ENCODE measurements around the gene RFPL1.

The RFPL1 gene

GRCh38 chr22:29443861-29444792, 5.7 kb downstream of the RFPL1 start:
- FAIRE-seq = no peak

- FAIRE-seq = no peak
Measured at GRCh38 chr22:29445508-29445907, 7.1 kb downstream of the RFPL1 start.

DNA sequence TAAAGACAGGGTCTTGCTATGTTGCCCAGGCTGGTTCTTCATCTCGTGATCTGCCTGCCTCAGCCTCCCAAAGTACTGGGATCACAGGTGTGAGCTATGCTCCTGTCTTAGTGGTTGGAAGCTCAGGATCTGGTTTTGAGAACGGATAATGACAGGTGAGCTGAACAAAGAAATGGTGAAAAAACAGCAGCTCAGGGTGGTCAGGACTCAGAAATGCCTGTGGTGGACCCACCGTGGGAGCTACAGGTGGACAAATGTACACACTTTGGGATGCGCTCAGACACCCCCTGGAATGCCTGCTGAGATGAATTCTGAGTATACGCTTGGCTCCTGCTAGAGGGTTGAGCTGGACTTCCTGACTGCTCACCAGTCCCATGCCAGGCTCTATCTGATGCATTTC, 9.5 kb downstream of the RFPL1 start:
- FAIRE-seq = no peak

- FAIRE-seq = no peak
Measured at GRCh38 chr22:29449296-29449875, 11.0 kb downstream of the RFPL1 start.

DNA sequence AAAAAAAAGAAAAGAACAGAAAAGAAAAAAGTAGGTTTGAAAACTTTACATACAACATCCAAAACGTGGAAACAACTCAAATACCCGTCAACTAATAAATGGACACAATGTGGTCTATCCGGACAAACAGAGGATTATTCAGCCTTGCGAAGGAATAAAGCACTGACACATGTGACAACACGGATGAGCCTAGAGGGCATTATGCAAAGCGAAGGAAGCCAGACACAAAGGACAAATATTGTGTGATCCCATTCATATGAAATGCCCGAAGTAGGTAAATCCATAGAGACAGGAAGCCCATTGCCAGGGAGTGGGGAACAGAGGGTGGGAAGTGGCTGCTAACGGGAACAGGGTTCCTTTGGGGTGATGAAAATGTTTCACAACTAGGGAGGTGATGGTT, 11.8 kb downstream of the RFPL1 start:
- FAIRE-seq = no peak

GRCh38 chr22:29451863-29452262, 13.5 kb downstream of the RFPL1 start:
- no peak for FAIRE-seq

DNA sequence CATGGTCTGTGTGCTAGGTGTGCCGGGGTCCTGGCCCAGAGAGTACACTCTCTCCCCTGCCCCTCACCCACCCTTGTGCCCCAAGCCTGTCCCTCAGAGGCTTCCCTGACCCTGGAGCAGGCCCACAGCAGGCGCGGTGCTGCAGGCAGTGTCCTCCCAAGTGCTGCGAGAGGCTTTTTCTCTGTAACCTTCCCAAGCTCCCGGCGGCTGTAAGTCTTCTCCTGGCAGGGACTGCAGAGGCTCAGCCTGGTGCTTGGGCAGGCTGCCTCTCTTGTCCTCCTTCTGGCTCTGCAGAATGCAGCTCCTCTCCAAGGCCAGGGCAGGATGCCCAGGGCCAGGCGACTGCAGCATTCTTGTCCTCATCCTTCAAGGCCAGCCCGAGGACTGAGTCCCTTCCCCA, 15.9 kb downstream of the RFPL1 start:
- no peak for FAIRE-seq

DNA sequence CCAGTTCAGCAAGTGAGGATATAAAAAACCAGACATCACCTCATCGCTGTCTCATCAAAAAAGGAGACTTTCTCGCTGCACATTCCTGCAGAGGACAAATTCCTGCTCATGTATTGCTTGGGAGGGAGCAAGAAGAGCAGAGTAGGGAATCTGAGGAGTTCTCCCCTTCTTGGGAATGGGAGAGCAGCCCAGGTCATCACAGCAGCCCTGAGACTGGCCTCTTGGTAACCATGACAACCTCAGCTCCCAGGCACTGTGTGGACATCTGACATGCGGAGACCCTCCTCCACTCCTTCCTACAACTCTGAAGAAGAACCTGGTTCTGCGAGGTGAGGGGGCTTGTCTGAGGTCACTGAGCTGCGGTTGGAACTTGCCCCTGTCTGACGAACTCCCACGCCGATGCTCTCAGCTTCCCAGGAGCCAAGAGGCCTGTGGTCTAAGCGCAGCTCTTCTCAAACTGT, 17.9 kb downstream of the RFPL1 start:
- no peak for FAIRE-seq

GRCh38 chr22:29457730-29458129, 19.3 kb downstream of the RFPL1 start:
- FAIRE-seq = no peak

GRCh38 chr22:29458551-29458950, 20.2 kb downstream of the RFPL1 start:
- FAIRE-seq = no peak

DNA sequence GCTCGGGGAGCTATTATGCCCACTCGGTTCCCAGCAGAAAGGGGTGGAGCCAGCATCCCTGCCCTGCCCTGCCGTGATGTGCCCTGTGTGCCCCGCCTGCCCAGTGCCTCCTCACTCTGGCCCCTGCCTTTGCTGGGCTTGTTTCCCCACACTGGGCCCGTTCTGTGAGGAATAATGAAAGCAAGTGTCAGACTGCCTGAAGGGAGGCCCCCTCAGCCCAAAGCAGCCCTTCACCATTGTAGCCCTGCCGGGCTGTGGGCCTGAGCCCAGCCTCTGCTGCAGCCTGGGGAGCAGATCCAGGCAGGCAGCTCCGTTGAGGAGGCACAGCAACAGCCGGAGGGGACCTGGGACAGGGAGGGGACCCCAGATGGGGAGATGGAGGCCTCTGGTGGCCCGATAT, 21.4 kb downstream of the RFPL1 start:
- FAIRE-seq = no peak

DNA sequence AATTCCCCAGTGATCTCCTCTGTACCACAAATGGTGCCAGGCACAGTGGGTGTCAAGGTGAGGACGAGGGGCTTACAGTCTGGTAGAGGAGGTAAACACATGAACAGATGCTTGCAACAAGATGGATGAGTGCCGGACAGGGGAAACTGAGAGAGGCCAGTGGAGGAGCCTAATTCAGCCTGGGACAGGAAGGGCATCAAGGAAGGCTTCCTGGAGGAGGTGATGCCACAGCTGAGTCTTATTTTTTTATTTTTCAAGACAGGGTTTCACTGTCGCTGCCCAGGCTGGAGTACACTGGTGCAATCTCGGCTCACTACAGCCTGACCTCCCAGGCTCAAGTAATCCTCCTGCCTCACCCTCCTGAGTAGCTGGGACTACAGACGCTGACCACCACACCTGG, 22.9 kb downstream of the RFPL1 start:
- no peak for FAIRE-seq

GRCh38 chr22:29463629-29464028, 25.2 kb downstream of the RFPL1 start:
- FAIRE-seq = no peak

- FAIRE-seq = no peak
Measured at GRCh38 chr22:29464581-29464980, 26.2 kb downstream of the RFPL1 start.

DNA sequence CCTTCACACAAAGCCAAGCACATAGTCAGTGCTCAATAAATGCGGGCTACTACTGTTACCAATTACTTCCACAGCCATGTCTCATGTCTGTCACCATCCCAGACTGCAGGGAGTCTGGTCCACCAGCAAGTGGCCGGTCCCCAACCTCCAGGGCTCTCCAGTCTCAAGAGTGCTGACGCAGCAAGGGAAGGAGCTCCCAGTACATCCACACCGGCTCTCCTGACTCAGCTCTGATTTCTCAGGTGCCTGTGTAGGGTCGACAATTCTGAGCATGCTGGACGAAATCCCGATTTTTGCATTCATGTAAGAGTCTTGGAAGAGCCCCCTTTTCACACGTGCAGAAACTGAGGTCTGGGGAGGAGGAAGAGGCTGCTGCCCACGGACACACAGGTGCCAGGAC, 31.4 kb downstream of the RFPL1 start:
- FAIRE-seq = no peak

- no peak for FAIRE-seq
Measured at GRCh38 chr22:29470159-29470855, 31.9 kb downstream of the RFPL1 start.

DNA sequence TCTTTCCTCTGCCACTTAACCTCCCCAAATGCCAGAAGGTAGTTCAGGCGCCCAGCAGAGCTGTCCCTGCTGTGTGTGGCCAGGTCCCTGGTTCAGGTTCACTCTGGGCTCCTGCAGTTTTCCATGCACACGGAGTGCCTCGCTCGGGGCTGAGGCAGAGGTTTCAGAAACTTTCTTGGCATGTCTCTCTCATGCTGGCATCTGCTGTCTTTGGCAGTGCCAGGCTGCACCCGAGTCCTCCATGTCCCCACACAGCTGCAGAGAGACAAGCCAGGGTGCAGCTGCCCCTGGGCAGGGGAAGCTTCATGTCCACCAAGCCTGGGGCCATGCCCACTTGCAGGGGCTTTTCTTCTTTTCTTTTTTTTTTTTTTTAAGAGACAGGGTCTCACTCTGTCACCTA, 34.6 kb downstream of the RFPL1 start:
- no peak for FAIRE-seq

- FAIRE-seq = no peak
Measured at GRCh38 chr22:29475550-29475949, 37.2 kb downstream of the RFPL1 start.

DNA sequence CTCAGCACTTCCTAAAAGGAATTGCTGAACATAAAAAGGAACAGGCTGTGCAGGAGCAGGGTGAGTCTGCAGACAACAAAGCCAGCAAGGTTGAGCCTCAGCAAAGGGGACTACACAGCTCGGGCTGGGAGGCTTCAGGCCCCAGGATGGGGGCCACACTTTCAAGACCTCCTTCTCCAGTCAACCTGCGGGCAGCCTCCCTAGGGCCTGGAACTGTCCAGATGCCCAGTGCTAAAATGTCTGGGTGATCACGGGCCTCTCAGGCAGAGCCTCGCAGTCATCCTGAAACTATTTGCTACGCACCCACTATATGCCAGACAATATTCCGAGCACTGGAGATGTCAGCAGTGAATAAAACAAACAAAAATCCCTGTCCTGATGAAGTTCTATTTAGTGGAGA, 37.7 kb downstream of the RFPL1 start:
- FAIRE-seq = no peak

DNA sequence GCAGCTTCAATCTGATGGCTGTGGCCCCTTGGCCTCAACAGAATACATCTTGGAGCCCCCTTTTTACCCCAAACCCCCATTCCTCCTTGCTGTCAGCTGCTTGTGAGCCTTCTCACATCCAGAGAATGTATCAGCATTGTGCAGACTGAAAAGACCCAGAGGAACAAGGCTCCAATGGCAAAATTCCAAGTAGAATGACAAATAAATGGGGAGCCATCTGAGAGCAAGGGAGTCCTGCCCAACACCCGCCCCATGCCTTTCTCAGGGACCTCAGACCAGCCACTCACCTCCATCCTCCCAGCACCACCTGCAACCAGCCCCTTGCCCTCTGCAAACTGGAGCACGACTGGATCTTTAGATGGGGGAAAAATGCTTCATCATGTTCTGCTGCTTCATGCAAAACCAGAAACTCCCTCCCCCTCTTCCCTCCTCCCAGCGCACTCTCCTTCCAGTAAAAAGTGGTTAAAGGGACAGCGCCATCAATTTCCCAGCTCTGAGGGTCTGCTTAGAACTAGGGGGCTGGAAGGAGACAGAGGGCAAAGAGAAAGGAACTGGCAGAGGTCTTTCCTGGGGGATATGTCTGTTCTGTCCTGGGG, 39.4 kb downstream of the RFPL1 start:
- no peak for FAIRE-seq

- FAIRE-seq = no peak
Measured at GRCh38 chr22:29478326-29479276, 40.2 kb downstream of the RFPL1 start.
